Middle frontal gyrus (tissue), 1 donor: ENCODE data around the gene NRCAM.

Source experiments
- DNase-seq: peaks from one replicate; pipeline ENCODE4 v3.0.0-alpha.2; 2015; ENCODE audit warnings: low spot score; ENCODE audit errors: extremely low spot score

NRCAM gene

GRCh38 chr7:108251700-108252099 lies 204.5 kb downstream of the NRCAM start:
- DNase-seq: no peak

- no peak for DNase-seq
Observed at GRCh38 chr7:108249453-108249852, 206.8 kb downstream of the NRCAM start.

GRCh38 chr7:108248821-108249220 lies 207.4 kb downstream of the NRCAM start:
- no peak for DNase-seq

- no peak for DNase-seq
Observed at GRCh38 chr7:108248418-108248817, 207.8 kb downstream of the NRCAM start.

GRCh38 chr7:108247614-108248013 lies 208.6 kb downstream of the NRCAM start:
- DNase-seq: no peak

GRCh38 chr7:108246227-108246837 lies 209.9 kb downstream of the NRCAM start:
- DNase-seq: no peak

GRCh38 chr7:108245523-108246226 lies 210.6 kb downstream of the NRCAM start:
- no peak for DNase-seq

GRCh38 chr7:108244110-108244509 lies 212.1 kb downstream of the NRCAM start:
- no peak for DNase-seq

- DNase-seq: no peak
Observed at GRCh38 chr7:108239501-108240225, 216.6 kb downstream of the NRCAM start.

- no peak for DNase-seq
Observed at GRCh38 chr7:108236681-108237415, 219.4 kb downstream of the NRCAM start.

- no peak for DNase-seq
Observed at GRCh38 chr7:108235451-108236061, 220.7 kb downstream of the NRCAM start.

GRCh38 chr7:108234971-108235450 lies 221.2 kb downstream of the NRCAM start:
- DNase-seq: no peak

GRCh38 chr7:108234281-108234680 lies 222.0 kb downstream of the NRCAM start:
- no peak for DNase-seq

GRCh38 chr7:108232076-108232475 lies 224.2 kb downstream of the NRCAM start:
- DNase-seq: no peak

GRCh38 chr7:108231221-108231620 lies 225.0 kb downstream of the NRCAM start:
- DNase-seq: no peak

GRCh38 chr7:108227366-108227765 lies 228.9 kb downstream of the NRCAM start:
- DNase-seq: no peak

GRCh38 chr7:108226816-108227299 lies 229.4 kb downstream of the NRCAM start:
- no peak for DNase-seq

GRCh38 chr7:108225531-108226181 lies 230.6 kb downstream of the NRCAM start:
- DNase-seq: no peak

GRCh38 chr7:108224387-108224786 lies 231.8 kb downstream of the NRCAM start:
- DNase-seq: no peak

GRCh38 chr7:108222236-108222892 lies 233.9 kb downstream of the NRCAM start:
- DNase-seq: no peak
